Measurements from ENCODE around the gene RANGAP1. TPM values are rescaled to one million over a fixed set of nuclear protein-coding genes. Genes with fewer than 3 reads are reported as not detected.

Gene RANGAP1
- total and polyA plus RNA-seq, 2 of the 4 experiments (the other 2 are of a cell fraction) = 71.2 to 148 TPM

DNA sequence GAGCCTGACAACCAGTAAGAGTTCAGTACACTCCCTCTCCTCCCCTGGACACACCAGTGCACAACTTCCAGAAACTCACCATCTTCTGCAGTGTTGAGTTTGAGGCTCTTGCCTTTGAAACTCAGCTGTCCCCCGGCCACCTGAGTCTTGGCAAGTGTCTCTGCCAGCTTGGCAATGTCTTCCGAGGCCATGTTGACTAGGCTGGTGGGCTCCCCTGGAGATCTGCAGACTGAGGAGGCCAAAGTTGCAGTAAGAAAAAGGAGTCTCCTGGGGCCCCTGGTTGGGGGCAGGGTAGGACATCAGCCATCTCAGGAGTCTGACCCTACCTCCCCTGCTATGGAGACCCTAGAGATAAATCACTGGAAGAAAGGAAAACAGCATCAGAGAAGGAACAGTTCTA, 5.1 kb downstream of the RANGAP1 start:
- Histone ChIP-seq H4K20me1 (ENCODE audit: insufficient read depth, low read length) (peaks cover 22% of the 10 kb centered on the region; the same call in 1 of the 2 replicates), H3K9me1 (ENCODE audit: insufficient read depth, low read length) (peaks cover 17% of the 10 kb centered on the region), H3K23ac (ENCODE audit: low read depth, low read length) (peak overlapping the region; percentile 24; the same call in 1 of the 2 replicates), H2BK120ac (ENCODE audit: low read depth, low read length) (no peak overlapping the region; the same call in 1 of the 2 replicates), H3K4ac (ENCODE audit: low read depth, low read length) (no peak overlapping the region), H2BK20ac (ENCODE audit: low read depth, low read length) (no peak overlapping the region), H2BK5ac (ENCODE audit: low read depth, low read length, poor library complexity, severe bottlenecking) (peak overlapping the region; percentile 31), H3K36me3 (ENCODE audit: control insufficient read depth, insufficient read depth, low read length) (peaks cover 58% of the 10 kb centered on the region), H3K27me3 (ENCODE audit: control insufficient read depth, insufficient read depth, low read length) (no peaks in the 10 kb centered on the region), H3K18ac (ENCODE audit: low read depth, low read length) (no peak overlapping the region), H4K5ac (ENCODE audit: low read depth, low read length) (no peak overlapping the region), H3K79me1 (ENCODE audit: low read depth in 1 of 2, low read length in 2 of 2) (peaks cover 47 to 59% of the 10 kb centered on the region in 2 experiments), H3K27ac (ENCODE audit: insufficient read depth, low read length) (no peak overlapping the region), H3K56ac (ENCODE audit: extremely low read depth, insufficient read depth, low read length) (no peak overlapping the region), H3K9me3 (ENCODE audit: control insufficient read depth, insufficient read depth, low read length) (no peaks in the 10 kb centered on the region), H4K91ac (ENCODE audit: insufficient read depth, low read depth, low read length) (no peak overlapping the region), H3K9ac (ENCODE audit: low read depth, low read length) (no peak overlapping the region), H3K4me2 (ENCODE audit: low read depth, low read length) (no peak overlapping the region), H2AK9ac (replicated peaks; ENCODE audit: low read depth, low read length, poor library complexity) (peak overlapping the region; percentile 58), H3K4me3 (ENCODE audit: insufficient read depth, low read depth, low read length) (no peak overlapping the region), H2BK15ac (ENCODE audit: low read depth, low read length) (no peak overlapping the region), H2AK5ac (ENCODE audit: low read depth, low read length) (peak overlapping the region; percentile 39; the same call in 1 of the 2 replicates), H2AFZ (replicated peaks; ENCODE audit: low read length, poor library complexity) (no peak overlapping the region), H4K8ac (ENCODE audit: low read depth in 2 of 2, low read length in 2 of 2) (peak overlapping the region in 1 of 2 experiments; percentile 13; a peak in 1 of 4 replicates), H3K14ac (replicated peaks; ENCODE audit: low read depth, low read length) (peak overlapping the region; percentile 45; the same call in 1 of the 2 replicates), H3K4me1 (ENCODE audit: control insufficient read depth, insufficient read depth, low read length) (peaks cover 5% of the 10 kb centered on the region; the same call in 1 of the 2 replicates)
- intact Hi-C loops (cut with micrococcal nuclease) (no loop called here), in situ Hi-C loops (cut with MboI; ENCODE audit: low sequenced_read_pairs) (no loop called here), dilution Hi-C loops (cut with HindIII; ENCODE audit: low sequenced_read_pairs, unreplicated experiment) (no loop called here)
- CTCF ChIA-PET = no interaction called here
- ATAC-seq (ENCODE audit: low read depth) (no peak), DNase-seq (no peak)
- WGBS, 2 experiments (ENCODE audit: extremely low coverage in 2 of 2, insufficient read length in 1 of 2) = 100% methylated on average over 1 of the region's 2 CpGs; no CpG with 5 or more reads in 1 of the 2 experiments
- POLR2A ChIA-PET (ENCODE audit: unreplicated experiment) = no interaction called here
- no TSS peak for BruUV-seq (replicated peaks)
- TF ChIP-seq MAFK (IDR thresholded peaks at IDR 0.05; ENCODE audit: low read depth, low read length) (no peak), NFE2L2 (IDR thresholded peaks at IDR 0.05; ENCODE audit: low read depth, low read length) (no peak), RAD21 (IDR thresholded peaks at IDR 0.05; ENCODE audit: low read length) (no peak), CHD1 (IDR thresholded peaks at IDR 0.05; ENCODE audit: low read depth, low read length) (no peak), BHLHE40 (IDR thresholded peaks at IDR 0.05; ENCODE audit: low read depth, low read length) (no peak), CEBPB (IDR thresholded peaks at IDR 0.05; ENCODE audit: low read depth, low read length) (no peak), SMC3 (IDR thresholded peaks at IDR 0.05; ENCODE audit: low read depth, low read length) (no peak), MAZ (IDR thresholded peaks at IDR 0.05; ENCODE audit: borderline replicate concordance, low read depth, low read length) (no peak), RFX5 (IDR thresholded peaks at IDR 0.05; ENCODE audit: low read depth, low read length) (no peak), FOS (IDR thresholded peaks at IDR 0.05; ENCODE audit: low read depth, low read length) (no peak), MXI1 (IDR thresholded peaks at IDR 0.05; ENCODE audit: borderline replicate concordance, low read depth, low read length) (no peak), RCOR1 (IDR thresholded peaks at IDR 0.05; ENCODE audit: insufficient replicate concordance, low read length) (no peak), POLR2A (IDR thresholded peaks at IDR 0.05; ENCODE audit: low read depth, low read length) (no peak)
- TF ChIP-seq, protein P1, sequence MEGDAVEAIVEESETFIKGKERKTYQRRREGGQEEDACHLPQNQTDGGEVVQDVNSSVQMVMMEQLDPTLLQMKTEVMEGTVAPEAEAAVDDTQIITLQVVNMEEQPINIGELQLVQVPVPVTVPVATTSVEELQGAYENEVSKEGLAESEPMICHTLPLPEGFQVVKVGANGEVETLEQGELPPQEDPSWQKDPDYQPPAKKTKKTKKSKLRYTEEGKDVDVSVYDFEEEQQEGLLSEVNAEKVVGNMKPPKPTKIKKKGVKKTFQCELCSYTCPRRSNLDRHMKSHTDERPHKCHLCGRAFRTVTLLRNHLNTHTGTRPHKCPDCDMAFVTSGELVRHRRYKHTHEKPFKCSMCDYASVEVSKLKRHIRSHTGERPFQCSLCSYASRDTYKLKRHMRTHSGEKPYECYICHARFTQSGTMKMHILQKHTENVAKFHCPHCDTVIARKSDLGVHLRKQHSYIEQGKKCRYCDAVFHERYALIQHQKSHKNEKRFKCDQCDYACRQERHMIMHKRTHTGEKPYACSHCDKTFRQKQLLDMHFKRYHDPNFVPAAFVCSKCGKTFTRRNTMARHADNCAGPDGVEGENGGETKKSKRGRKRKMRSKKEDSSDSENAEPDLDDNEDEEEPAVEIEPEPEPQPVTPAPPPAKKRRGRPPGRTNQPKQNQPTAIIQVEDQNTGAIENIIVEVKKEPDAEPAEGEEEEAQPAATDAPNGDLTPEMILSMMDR (conservative IDR thresholded peaks at IDR 0.05; ENCODE audit: low read depth, low read length) = no peak
- TF ChIP-seq, protein P2, sequence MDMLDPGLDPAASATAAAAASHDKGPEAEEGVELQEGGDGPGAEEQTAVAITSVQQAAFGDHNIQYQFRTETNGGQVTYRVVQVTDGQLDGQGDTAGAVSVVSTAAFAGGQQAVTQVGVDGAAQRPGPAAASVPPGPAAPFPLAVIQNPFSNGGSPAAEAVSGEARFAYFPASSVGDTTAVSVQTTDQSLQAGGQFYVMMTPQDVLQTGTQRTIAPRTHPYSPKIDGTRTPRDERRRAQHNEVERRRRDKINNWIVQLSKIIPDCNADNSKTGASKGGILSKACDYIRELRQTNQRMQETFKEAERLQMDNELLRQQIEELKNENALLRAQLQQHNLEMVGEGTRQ (IDR thresholded peaks at IDR 0.05; ENCODE audit: low read depth, low read length) = no peak
- TF ChIP-seq, protein P3, sequence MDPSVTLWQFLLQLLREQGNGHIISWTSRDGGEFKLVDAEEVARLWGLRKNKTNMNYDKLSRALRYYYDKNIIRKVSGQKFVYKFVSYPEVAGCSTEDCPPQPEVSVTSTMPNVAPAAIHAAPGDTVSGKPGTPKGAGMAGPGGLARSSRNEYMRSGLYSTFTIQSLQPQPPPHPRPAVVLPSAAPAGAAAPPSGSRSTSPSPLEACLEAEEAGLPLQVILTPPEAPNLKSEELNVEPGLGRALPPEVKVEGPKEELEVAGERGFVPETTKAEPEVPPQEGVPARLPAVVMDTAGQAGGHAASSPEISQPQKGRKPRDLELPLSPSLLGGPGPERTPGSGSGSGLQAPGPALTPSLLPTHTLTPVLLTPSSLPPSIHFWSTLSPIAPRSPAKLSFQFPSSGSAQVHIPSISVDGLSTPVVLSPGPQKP (IDR thresholded peaks at IDR 0.05; ENCODE audit: borderline replicate concordance, low read depth, low read length) = no peak
